Uterus (tissue), 2 donors: Measurements from ENCODE around the gene SNX30.

Source experiments
- CTCF ChIP-seq, 4 experiments: fragments of 200-600 bp in 2 of 4; fragments of 450-650 bp in 2 of 4; sonication (generic) in 2 of 4; IDR thresholded peaks; one replicate each; pipeline ENCODE4 v1.5.1; 2016 to 2019; ENCODE audit warnings: antibody characterized with exemption in 4 of 4, mild to moderate bottlenecking in 2 of 4, moderate library complexity in 1 of 4
- POLR2A ChIP-seq, 2 donors: fragments of 450-650 bp; IDR thresholded peaks; one replicate each; pipeline ENCODE4 v1.6.1; 2016; ENCODE audit warnings: antibody characterized with exemption in 2 of 2, mild to moderate bottlenecking in 1 of 2, moderate library complexity in 1 of 2

GRCh38 chr9:112782218-112782617 lies 31.7 kb downstream of the SNX30 start:
- TF ChIP-seq POLR2A (IDR thresholded peaks at IDR 0.05) (no peak), CTCF (IDR thresholded peaks at IDR 0.05) (no peak)
